H9 (cell line): ENCODE measurements around the gene ING1. TPM values are rescaled to one million over a fixed set of nuclear protein-coding genes. Genes with fewer than 3 reads are reported as not detected.
"Not testable (repeated sequence)": the region's sequence is repeated elsewhere in the genome, so short reads cannot be mapped to it uniquely, and the experiment has no call there.

Experiments used
- DNase-seq: peaks from one replicate; pipeline ENCODE4 v3.0.0-alpha.2; 2017
- H2AFZ ChIP-seq: one replicate; pipeline ENCODE4 v1.6.1; 2013; ENCODE audit warnings: mild to moderate bottlenecking, low read length, control low read depth, moderate library complexity
- H2AK5ac ChIP-seq: 2 replicates; pipeline ENCODE4 v1.6.1; 2013; ENCODE audit warnings: low read length, control low read depth, mixed read lengths; ENCODE audit not compliant: insufficient read length
- H2BK120ac ChIP-seq: one replicate; pipeline ENCODE4 v1.6.1; 2013; ENCODE audit warnings: low read depth, mild to moderate bottlenecking, low read length, control low read depth, inconsistent platforms; ENCODE audit not compliant: poor library complexity, severe bottlenecking
- H2BK12ac ChIP-seq: 2 replicates; pipeline ENCODE4 v1.6.1; 2013; ENCODE audit warnings: low read length, control low read depth, mixed read lengths, low read depth; ENCODE audit not compliant: insufficient read length
- H2BK15ac ChIP-seq: 2 replicates; pipeline ENCODE4 v1.6.1; 2013; ENCODE audit warnings: low read depth, low read length, control low read depth
- H2BK20ac ChIP-seq: one replicate; pipeline ENCODE4 v1.6.1; 2013; ENCODE audit warnings: low read depth, mild to moderate bottlenecking, low read length, control low read depth, inconsistent platforms; ENCODE audit not compliant: poor library complexity, severe bottlenecking
- H2BK5ac ChIP-seq: 2 replicates; pipeline ENCODE4 v1.6.1; 2013; ENCODE audit warnings: low read length, control low read depth, mixed read lengths; ENCODE audit not compliant: insufficient read length
- H3K14ac ChIP-seq: 2 replicates; pipeline ENCODE4 v1.6.1; 2013; ENCODE audit warnings: low read length, control low read depth; ENCODE audit not compliant: insufficient read depth
- H3K18ac ChIP-seq: 2 replicates; pipeline ENCODE4 v1.6.1; 2013; ENCODE audit warnings: low read depth, mild to moderate bottlenecking, mixed read lengths, low read length, control low read depth; ENCODE audit not compliant: insufficient read length
- H3K23ac ChIP-seq: 2 replicates; pipeline ENCODE4 v1.6.1; 2013; ENCODE audit warnings: low read length, control low read depth, mixed read lengths, low read depth; ENCODE audit not compliant: insufficient read length
- H3K23me2 ChIP-seq: 2 replicates; pipeline ENCODE4 v1.6.1; 2013; ENCODE audit warnings: low read depth, mild to moderate bottlenecking, mixed read lengths, low read length, control low read depth; ENCODE audit not compliant: insufficient read length, poor library complexity, severe bottlenecking
- H3K27ac ChIP-seq: 2 replicates; pipeline ENCODE4 v1.5.1; 2013; ENCODE audit warnings: low read length, control low read depth, mixed read lengths, low read depth; ENCODE audit not compliant: insufficient read length
- H3K27me3 ChIP-seq: 2 replicates; pipeline ENCODE4 v1.6.1; 2013; ENCODE audit warnings: low read length, control low read depth, inconsistent platforms; ENCODE audit not compliant: insufficient read depth
- H3K4ac ChIP-seq: 2 replicates; pipeline ENCODE4 v1.6.1; 2013; ENCODE audit warnings: low read depth, mild to moderate bottlenecking, control low read depth, inconsistent platforms, low read length, moderate library complexity
- H3K4me1 ChIP-seq: 2 replicates; pipeline ENCODE4 v1.6.1; 2013; ENCODE audit warnings: low read length, control low read depth, inconsistent platforms; ENCODE audit not compliant: insufficient read depth
- H3K4me2 ChIP-seq: 2 replicates; pipeline ENCODE4 v1.6.1; 2013; ENCODE audit warnings: low read length, control low read depth, mixed read lengths; ENCODE audit not compliant: insufficient read length, insufficient read depth
- H3K56ac ChIP-seq: 2 replicates; pipeline ENCODE4 v1.6.1; 2013; ENCODE audit warnings: low read depth, mild to moderate bottlenecking, mixed read lengths, low read length, control low read depth; ENCODE audit not compliant: insufficient read length
- H3K79me1 ChIP-seq: 2 replicates; pipeline ENCODE4 v1.6.1; 2013; ENCODE audit warnings: low read depth, mild to moderate bottlenecking, moderate library complexity, low read length, control low read depth, inconsistent platforms; ENCODE audit not compliant: insufficient read depth, poor library complexity, severe bottlenecking
- H3K79me2 ChIP-seq: 2 replicates; pipeline ENCODE4 v1.6.1; 2013; ENCODE audit warnings: low read length, control low read depth, inconsistent platforms; ENCODE audit not compliant: insufficient read depth
- H3K9ac ChIP-seq: 2 replicates; pipeline ENCODE4 v1.6.1; 2013; ENCODE audit warnings: low read length, control low read depth, mixed read lengths; ENCODE audit not compliant: insufficient read length; ENCODE audit errors: extremely low read depth
- H3K9me3 ChIP-seq: one replicate; pipeline ENCODE4 v1.6.1; 2013; ENCODE audit warnings: low read depth, low read length, inconsistent platforms; ENCODE audit not compliant: control insufficient read depth
- H3T11ph ChIP-seq: one replicate; pipeline ENCODE4 v1.6.1; 2013; ENCODE audit warnings: mild to moderate bottlenecking, low read length, control low read depth, inconsistent platforms
- H4K20me1 ChIP-seq: one replicate; pipeline ENCODE4 v1.6.1; 2013; ENCODE audit not compliant: control insufficient read depth, insufficient read length, insufficient read depth
- H4K5ac ChIP-seq: 2 replicates; pipeline ENCODE4 v1.6.1; 2013; ENCODE audit warnings: low read depth, mild to moderate bottlenecking, mixed read lengths, low read length, control low read depth; ENCODE audit not compliant: insufficient read length
- H4K8ac ChIP-seq: replicated peaks from 2 replicates; pipeline ENCODE4 v1.6.1; 2013; ENCODE audit warnings: low read length, control low read depth, mixed read lengths, low read depth; ENCODE audit not compliant: insufficient read length
- H4K91ac ChIP-seq: 2 replicates; pipeline ENCODE4 v1.6.1; 2013; ENCODE audit warnings: low read depth, mild to moderate bottlenecking, moderate library complexity, mixed read lengths, low read length, control low read depth; ENCODE audit not compliant: insufficient read length
- H3K27ac Mint-ChIP-seq, 3 experiments: 2 replicates in 2 of 3; 3 replicates in 1 of 3; pipeline ENCODE4 v1.8.0; 2020 to 2021; ENCODE audit warnings: mixed read lengths in 3 of 3, mild to moderate bottlenecking in 1 of 3, moderate library complexity in 1 of 3
- H3K27me3 Mint-ChIP-seq: 2 replicates; pipeline ENCODE4 v1.8.0; 2021; ENCODE audit warnings: low read depth, mild to moderate bottlenecking, moderate library complexity, mixed read lengths
- H3K36me3 Mint-ChIP-seq, 3 experiments: 2 replicates in 2 of 3; 3 replicates in 1 of 3; pipeline ENCODE4 v1.8.0; 2020 to 2021; ENCODE audit warnings: low read depth in 3 of 3, mixed read lengths in 3 of 3; ENCODE audit not compliant: insufficient read depth in 1 of 3
- H3K4me1 Mint-ChIP-seq, 2 experiments: 2 replicates each; pipeline ENCODE4 v1.8.0; 2020; ENCODE audit warnings: mixed read lengths in 2 of 2
- H3K4me3 Mint-ChIP-seq, 2 experiments: 2 replicates in 1 of 2; 3 replicates in 1 of 2; pipeline ENCODE4 v1.8.0; 2020 to 2021; ENCODE audit warnings: mild to moderate bottlenecking in 2 of 2, mixed read lengths in 2 of 2, moderate library complexity in 1 of 2
- H3K9me3 Mint-ChIP-seq, 2 experiments: 2 replicates in 1 of 2; 3 replicates in 1 of 2; pipeline ENCODE4 v1.8.0; 2020; ENCODE audit warnings: mild to moderate bottlenecking in 2 of 2, mixed read lengths in 2 of 2, moderate library complexity in 1 of 2
- WGBS: extraction: QIAGEN DNeasy Blood & Tissue Kit; methylation state at CpG from one replicate; pipeline ENCODE4 v1.1.7; 2013; ENCODE audit warnings: missing lambda C conversion rate, low lambda C conversion rate, mixed read lengths; ENCODE audit not compliant: insufficient read length; ENCODE audit errors: extremely low coverage; 5-methylcytosine and 5-hydroxymethylcytosine counted together
- total RNA-seq: library from RNA; stranded (reverse); gene quantifications from 2 replicates; pipeline ENCODE4 v1.2.1, GENCODE V29; 2021
- TF ChIP-seq, protein P1 (sequence below): fragments of 200-600 bp; sonication (generic); conservative IDR thresholded peaks from 3 replicates; pipeline ENCODE4 v1.8.0; 2021; ENCODE audit warnings: antibody characterized with exemption, mild to moderate bottlenecking

The ING1 gene
- total RNA-seq, 1 experiment from 2014 or later = 17.3 TPM

GRCh38 chr13:110669036-110669435, 44.5 kb upstream of the ING1 start:
- H4K20me1 ChIP-seq = no peaks in the 10 kb centered on the region
- H4K91ac ChIP-seq = no peak overlapping the region
- H3K23ac ChIP-seq = no peak overlapping the region
- H2AK5ac ChIP-seq = no peak overlapping the region
- no peak overlapping the region for H3K27ac ChIP-seq
- Mint-ChIP-seq H3K36me3 (peaks cover 65 to 79% (median 78%) of the 10 kb centered on the region in 3 experiments), H3K4me3 (no peak overlapping the region), H3K4me1 (peaks cover 3% of the 10 kb centered on the region in 2 experiments; a peak in 2 of 4 replicates), H3K27ac (no peak overlapping the region), H3K9me3 (peaks cover 28 to 30% of the 10 kb centered on the region in 2 experiments), H3K27me3 (no peaks in the 10 kb centered on the region)
- H3T11ph ChIP-seq = no peak overlapping the region
- no peak overlapping the region for H2BK5ac ChIP-seq
- peaks cover 9% of the 10 kb centered on the region for H3K9me3 ChIP-seq
- H4K5ac ChIP-seq = no peak overlapping the region
- H3K9ac ChIP-seq = no peak overlapping the region
- H3K14ac ChIP-seq = no peak overlapping the region
- no peak overlapping the region for H3K18ac ChIP-seq
- H2BK12ac ChIP-seq = no peak overlapping the region
- no peak overlapping the region for H2BK120ac ChIP-seq
- no peaks in the 10 kb centered on the region for H3K79me1 ChIP-seq
- no peak for DNase-seq
- no peak overlapping the region for H4K8ac ChIP-seq
- no peaks in the 10 kb centered on the region for H3K27me3 ChIP-seq
- no peak overlapping the region for H3K4me2 ChIP-seq
- H3K4me1 ChIP-seq = no peaks in the 10 kb centered on the region
- TF ChIP-seq, protein P1, sequence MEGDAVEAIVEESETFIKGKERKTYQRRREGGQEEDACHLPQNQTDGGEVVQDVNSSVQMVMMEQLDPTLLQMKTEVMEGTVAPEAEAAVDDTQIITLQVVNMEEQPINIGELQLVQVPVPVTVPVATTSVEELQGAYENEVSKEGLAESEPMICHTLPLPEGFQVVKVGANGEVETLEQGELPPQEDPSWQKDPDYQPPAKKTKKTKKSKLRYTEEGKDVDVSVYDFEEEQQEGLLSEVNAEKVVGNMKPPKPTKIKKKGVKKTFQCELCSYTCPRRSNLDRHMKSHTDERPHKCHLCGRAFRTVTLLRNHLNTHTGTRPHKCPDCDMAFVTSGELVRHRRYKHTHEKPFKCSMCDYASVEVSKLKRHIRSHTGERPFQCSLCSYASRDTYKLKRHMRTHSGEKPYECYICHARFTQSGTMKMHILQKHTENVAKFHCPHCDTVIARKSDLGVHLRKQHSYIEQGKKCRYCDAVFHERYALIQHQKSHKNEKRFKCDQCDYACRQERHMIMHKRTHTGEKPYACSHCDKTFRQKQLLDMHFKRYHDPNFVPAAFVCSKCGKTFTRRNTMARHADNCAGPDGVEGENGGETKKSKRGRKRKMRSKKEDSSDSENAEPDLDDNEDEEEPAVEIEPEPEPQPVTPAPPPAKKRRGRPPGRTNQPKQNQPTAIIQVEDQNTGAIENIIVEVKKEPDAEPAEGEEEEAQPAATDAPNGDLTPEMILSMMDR = no peak
- no peak overlapping the region for H3K56ac ChIP-seq
- H2BK15ac ChIP-seq = no peak overlapping the region
- no CpG with 5 or more reads among the region's 9 CpGs for WGBS
- no peak overlapping the region for H2BK20ac ChIP-seq
- H2AFZ ChIP-seq = no peak overlapping the region
- no peaks in the 10 kb centered on the region for H3K79me2 ChIP-seq
- no peak overlapping the region for H3K4ac ChIP-seq
- H3K23me2 ChIP-seq = no peaks in the 10 kb centered on the region

- not testable (repeated sequence) for DNase-seq, H2BK120ac ChIP-seq, H3K9me3 ChIP-seq, H3T11ph ChIP-seq, H3K27ac ChIP-seq, H2BK5ac ChIP-seq, H3K79me2 ChIP-seq, H3K27me3 Mint-ChIP-seq, H2BK12ac ChIP-seq, H3K4me1 Mint-ChIP-seq, H4K8ac ChIP-seq, H4K20me1 ChIP-seq, H3K56ac ChIP-seq, H3K4ac ChIP-seq, H4K91ac ChIP-seq, H3K23ac ChIP-seq, H3K27ac Mint-ChIP-seq, H3K4me1 ChIP-seq, H3K18ac ChIP-seq, H3K23me2 ChIP-seq, H2BK15ac ChIP-seq, H3K9ac ChIP-seq, H4K5ac ChIP-seq, H3K4me2 ChIP-seq, H3K79me1 ChIP-seq, H3K4me3 Mint-ChIP-seq, H3K27me3 ChIP-seq, H2AK5ac ChIP-seq, H3K14ac ChIP-seq, H2BK20ac ChIP-seq, H2AFZ ChIP-seq
- WGBS = no CpG with 5 or more reads among the region's 11 CpGs
- Mint-ChIP-seq H3K9me3 (peaks cover 28 to 33% of the 10 kb centered on the region in 2 experiments), H3K36me3 (peaks cover 66 to 82% (median 80%) of the 10 kb centered on the region in 3 experiments)
Measured at GRCh38 chr13:110669814-110670213, 43.7 kb upstream of the ING1 start.
